HEK293 (cell line): ENCODE results near the gene PDE8B.

Experiments
- CTCF ChIA-PET: fragments of 350-600 bp; formaldehyde crosslinking; extraction: SDS; loops from one replicate; lab custom pipeline; 2021; ENCODE audit warnings: antibody characterized with exemption; lab: Yijun Ruan, JAX
- POLR2A ChIA-PET: fragments of 300-600 bp; formaldehyde crosslinking; extraction: SDS; loops from one replicate; lab custom pipeline; 2020; ENCODE audit warnings: antibody characterized with exemption, inconsistent platforms; lab: Yijun Ruan, JAX
- H3K27ac ChIP-seq: fragments of 200-500 bp; sonication (Bioruptor generic); 2 replicates; pipeline ENCODE4 v1.5.1; 2014; ENCODE audit warnings: low read depth, low read length, control low read depth, inconsistent platforms; ENCODE audit errors: extremely low read depth
- H3K36me3 ChIP-seq, 2 experiments: fragments of 200-500 bp in 1 of 2; sonication (Bioruptor generic) in 1 of 2; 1 replicate in 1 of 2; 2 replicates in 1 of 2; pipeline ENCODE4 v1.5.1; 2014 to 2017; ENCODE audit warnings: inconsistent platforms in 2 of 2, low read length in 2 of 2; ENCODE audit not compliant: control insufficient read depth in 2 of 2, insufficient read depth in 1 of 2
- H3K4me1 ChIP-seq: fragments of 200-500 bp; sonication (Bioruptor generic); 2 replicates; pipeline ENCODE4 v1.5.1; 2014; ENCODE audit warnings: mild to moderate bottlenecking, low read length, inconsistent platforms; ENCODE audit not compliant: control insufficient read depth, insufficient read depth
- H3K4me3 ChIP-seq: 2 replicates; pipeline ENCODE4 v1.5.1; 2011; ENCODE audit warnings: low read depth, mild to moderate bottlenecking, control low read depth, low read length, moderate library complexity
- H3K9me3 ChIP-seq: fragments of 200-500 bp; sonication (Bioruptor generic); 2 replicates; pipeline ENCODE4 v1.5.1; 2014; ENCODE audit warnings: low read depth, low read length, inconsistent platforms; ENCODE audit not compliant: control insufficient read depth, insufficient read depth
- GFI1B ChIP-seq: fragments of 450-650 bp; formaldehyde crosslinking; IDR thresholded peaks from 2 replicates; pipeline ENCODE4 v1.5.1; 2016; ENCODE audit warnings: missing biosample characterization, missing genetic modification characterization
- INSM2 ChIP-seq: fragments of 450-650 bp; formaldehyde crosslinking; IDR thresholded peaks from 2 replicates; pipeline ENCODE4 v1.5.1; 2016; ENCODE audit warnings: missing biosample characterization, missing genetic modification characterization
- KLF7 ChIP-seq: fragments of 450-650 bp; formaldehyde crosslinking; IDR thresholded peaks from 2 replicates; pipeline ENCODE4 v1.5.1; 2016; ENCODE audit warnings: missing biosample characterization, missing genetic modification characterization, borderline replicate concordance
- ZBTB21 ChIP-seq: fragments of 450-650 bp; formaldehyde crosslinking; IDR thresholded peaks from 2 replicates; pipeline ENCODE4 v1.5.1; 2017; ENCODE audit warnings: missing biosample characterization, missing genetic modification characterization
- ZBTB48 ChIP-seq: fragments of 450-650 bp; formaldehyde crosslinking; IDR thresholded peaks from 2 replicates; pipeline ENCODE4 v1.5.1; 2016; ENCODE audit warnings: missing biosample characterization, missing genetic modification characterization
- ZBTB6 ChIP-seq: fragments of 450-650 bp; formaldehyde crosslinking; IDR thresholded peaks from 2 replicates; pipeline ENCODE4 v1.5.1; 2017; ENCODE audit warnings: missing biosample characterization, missing genetic modification characterization
- ZFP41 ChIP-seq: fragments of 450-650 bp; formaldehyde crosslinking; IDR thresholded peaks from 2 replicates; pipeline ENCODE4 v1.5.1; 2016; ENCODE audit warnings: missing biosample characterization, missing genetic modification characterization, borderline replicate concordance
- ZNF169 ChIP-seq: fragments of 450-650 bp; formaldehyde crosslinking; IDR thresholded peaks from 2 replicates; pipeline ENCODE4 v1.5.1; 2016; ENCODE audit warnings: missing biosample characterization, missing genetic modification characterization
- ZNF324 ChIP-seq: fragments of 450-650 bp; formaldehyde crosslinking; IDR thresholded peaks from 2 replicates; pipeline ENCODE4 v1.5.1; 2016; ENCODE audit warnings: missing biosample characterization, missing genetic modification characterization
- ZNF426 ChIP-seq: fragments of 450-650 bp; formaldehyde crosslinking; IDR thresholded peaks from 2 replicates; pipeline ENCODE4 v1.5.1; 2017; ENCODE audit warnings: missing biosample characterization, missing genetic modification characterization, mild to moderate bottlenecking, inconsistent platforms, moderate library complexity
- ZNF600 ChIP-seq: fragments of 450-650 bp; formaldehyde crosslinking; IDR thresholded peaks from 2 replicates; pipeline ENCODE4 v1.5.1; 2016; ENCODE audit warnings: missing biosample characterization, missing genetic modification characterization
- ZNF629 ChIP-seq: fragments of 450-650 bp; formaldehyde crosslinking; IDR thresholded peaks from 2 replicates; pipeline ENCODE4 v1.5.1; 2017; ENCODE audit warnings: missing biosample characterization, missing genetic modification characterization
- ZNF768 ChIP-seq: fragments of 450-650 bp; formaldehyde crosslinking; IDR thresholded peaks from 2 replicates; pipeline ENCODE4 v1.5.1; 2018; ENCODE audit warnings: missing biosample characterization, mild to moderate bottlenecking, missing genetic modification characterization
- TF ChIP-seq, protein P1 (sequence below): fragments of 450-650 bp; IDR thresholded peaks from 2 replicates; pipeline ENCODE4 v1.5.1; 2018; ENCODE audit warnings: missing biosample characterization, mild to moderate bottlenecking, missing genetic modification characterization
- TF ChIP-seq, protein P2 (sequence below): fragments of 450-650 bp; formaldehyde crosslinking; IDR thresholded peaks from 2 replicates; pipeline ENCODE4 v1.5.1; 2016; ENCODE audit warnings: missing biosample characterization, missing genetic modification characterization

PDE8B gene

GRCh38 chr5:77394064-77394715 is 183.7 kb downstream of the PDE8B start (continued):
- TF ChIP-seq ZFP41 (tag by site-specific recombination), result no peak
- TF ChIP-seq, protein P1, sequence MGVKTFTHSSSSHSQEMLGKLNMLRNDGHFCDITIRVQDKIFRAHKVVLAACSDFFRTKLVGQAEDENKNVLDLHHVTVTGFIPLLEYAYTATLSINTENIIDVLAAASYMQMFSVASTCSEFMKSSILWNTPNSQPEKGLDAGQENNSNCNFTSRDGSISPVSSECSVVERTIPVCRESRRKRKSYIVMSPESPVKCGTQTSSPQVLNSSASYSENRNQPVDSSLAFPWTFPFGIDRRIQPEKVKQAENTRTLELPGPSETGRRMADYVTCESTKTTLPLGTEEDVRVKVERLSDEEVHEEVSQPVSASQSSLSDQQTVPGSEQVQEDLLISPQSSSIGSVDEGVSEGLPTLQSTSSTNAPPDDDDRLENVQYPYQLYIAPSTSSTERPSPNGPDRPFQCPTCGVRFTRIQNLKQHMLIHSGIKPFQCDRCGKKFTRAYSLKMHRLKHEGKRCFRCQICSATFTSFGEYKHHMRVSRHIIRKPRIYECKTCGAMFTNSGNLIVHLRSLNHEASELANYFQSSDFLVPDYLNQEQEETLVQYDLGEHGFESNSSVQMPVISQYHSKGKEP (tag by site-specific recombination), result no peak
- no peak for TF ChIP-seq ZBTB21
- no peak for TF ChIP-seq ZNF768 (tag by site-specific recombination)

GRCh38 chr5:77396017-77396416 is 185.5 kb downstream of the PDE8B start:
- H3K36me3 ChIP-seq, result no peaks in the 10 kb centered on the region
- POLR2A ChIA-PET, result no interaction called here
- H3K4me1 ChIP-seq, result no peaks in the 10 kb centered on the region
- H3K4me3 ChIP-seq, result no peak overlapping the region
- no peaks in the 10 kb centered on the region for H3K9me3 ChIP-seq
- CTCF ChIA-PET, result interaction anchor here (1.2 kb wide), 1 partner anchor 97 kb away, joined by 3 read pairs; no protein-coding TSS in a partner anchor
- no peak overlapping the region for H3K27ac ChIP-seq
- TF ChIP-seq ZBTB6 (tag by site-specific recombination), result no peak
- TF ChIP-seq ZNF426 (tag by site-specific recombination), result no peak
- TF ChIP-seq ZNF629, result no peak
- TF ChIP-seq, all 188 proteins: peak for 0

DNA sequence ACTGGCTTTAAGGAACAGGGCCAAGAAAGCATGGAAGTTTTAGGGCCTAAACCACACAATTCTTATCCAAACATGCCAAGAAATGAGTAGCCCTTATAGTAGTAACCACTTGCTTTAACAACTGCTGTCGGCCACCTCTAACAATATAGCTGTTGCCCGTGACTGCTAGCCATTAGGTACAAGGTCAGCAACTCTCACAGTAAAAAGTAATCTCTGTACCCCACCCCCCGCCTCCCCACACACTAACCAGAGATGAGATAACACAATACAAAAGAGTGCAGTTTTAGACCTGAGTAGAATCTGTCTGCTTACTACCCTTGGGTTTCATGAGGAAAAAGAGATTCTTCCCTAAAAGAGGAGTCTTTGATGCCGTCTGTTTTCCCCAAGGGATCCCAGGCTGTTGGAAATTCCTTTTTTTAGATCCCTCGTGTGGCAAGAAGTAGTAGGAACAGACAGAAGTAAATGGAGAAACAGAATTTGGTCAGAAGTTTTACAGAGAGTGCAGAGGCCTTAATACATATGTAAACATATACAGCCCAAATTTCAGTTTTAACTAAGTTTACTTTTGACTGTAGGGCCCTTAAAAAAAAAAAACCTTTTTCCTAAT is 187.3 kb downstream of the PDE8B start:
- Histone ChIP-seq H3K4me3 (no peak overlapping the region), H3K4me1 (no peaks in the 10 kb centered on the region), H3K9me3 (no peaks in the 10 kb centered on the region), H3K36me3 (no peaks in the 10 kb centered on the region), H3K27ac (no peak overlapping the region)
- POLR2A ChIA-PET, result no interaction called here
- CTCF ChIA-PET, result interaction anchor here (0.6 kb wide), 1 partner anchor 93 kb away, joined by 5 read pairs; no protein-coding TSS in a partner anchor
- no peak for TF ChIP-seq ZBTB48 (tag by site-specific recombination)

DNA sequence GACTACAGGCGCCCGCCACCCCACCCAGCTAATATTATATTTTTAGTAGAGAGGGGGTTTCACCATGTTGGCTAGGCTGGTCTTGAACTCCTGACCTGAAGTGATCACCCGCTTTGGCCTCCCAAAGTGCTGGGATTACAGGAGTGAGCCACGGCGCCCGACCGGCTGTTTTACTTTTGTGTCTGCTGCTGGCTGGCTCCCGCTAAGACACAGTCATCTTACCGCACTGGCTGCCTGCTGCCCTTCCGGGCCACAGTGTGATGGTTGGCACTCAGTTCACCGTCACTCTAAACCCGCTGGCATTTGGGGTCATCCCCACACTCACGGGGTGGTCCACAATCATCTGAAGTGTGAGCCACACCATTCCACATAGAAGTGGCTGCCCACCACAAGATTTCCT is 188.0 kb downstream of the PDE8B start:
- Histone ChIP-seq H3K27ac (no peak overlapping the region), H3K4me3 (no peak overlapping the region), H3K36me3 (no peaks in the 10 kb centered on the region)
- TF ChIP-seq ZNF426 (tag by site-specific recombination) (no peak), ZNF169 (tag by site-specific recombination) (no peak), ZNF600 (tag by site-specific recombination) (no peak), KLF7 (tag by site-specific recombination) (no peak), INSM2 (tag by site-specific recombination) (no peak), ZNF324 (tag by site-specific recombination) (no peak), GFI1B (tag by site-specific recombination) (no peak)
- TF ChIP-seq, protein P2, sequence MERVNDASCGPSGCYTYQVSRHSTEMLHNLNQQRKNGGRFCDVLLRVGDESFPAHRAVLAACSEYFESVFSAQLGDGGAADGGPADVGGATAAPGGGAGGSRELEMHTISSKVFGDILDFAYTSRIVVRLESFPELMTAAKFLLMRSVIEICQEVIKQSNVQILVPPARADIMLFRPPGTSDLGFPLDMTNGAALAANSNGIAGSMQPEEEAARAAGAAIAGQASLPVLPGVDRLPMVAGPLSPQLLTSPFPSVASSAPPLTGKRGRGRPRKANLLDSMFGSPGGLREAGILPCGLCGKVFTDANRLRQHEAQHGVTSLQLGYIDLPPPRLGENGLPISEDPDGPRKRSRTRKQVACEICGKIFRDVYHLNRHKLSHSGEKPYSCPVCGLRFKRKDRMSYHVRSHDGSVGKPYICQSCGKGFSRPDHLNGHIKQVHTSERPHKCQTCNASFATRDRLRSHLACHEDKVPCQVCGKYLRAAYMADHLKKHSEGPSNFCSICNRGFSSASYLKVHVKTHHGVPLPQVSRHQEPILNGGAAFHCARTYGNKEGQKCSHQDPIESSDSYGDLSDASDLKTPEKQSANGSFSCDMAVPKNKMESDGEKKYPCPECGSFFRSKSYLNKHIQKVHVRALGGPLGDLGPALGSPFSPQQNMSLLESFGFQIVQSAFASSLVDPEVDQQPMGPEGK (tag by site-specific recombination), result no peak
- TF ChIP-seq, all 188 proteins: peak for 0
- Histone ChIP-seq H3K9me3 (no peaks in the 10 kb centered on the region), H3K4me1 (no peaks in the 10 kb centered on the region)
- ChIA-PET CTCF (interaction anchor here (0.6 kb wide), 1 partner anchor 93 kb away, joined by 5 read pairs; no protein-coding TSS in a partner anchor), POLR2A (no interaction called here)
